ENCODE results near the gene WNT3A. TPM values are rescaled to one million over a fixed set of nuclear protein-coding genes. Genes with fewer than 3 reads are reported as not detected.
A peak's percentile ranks its signal among the peaks of the same experiment; 100 is the strongest.

Gene WNT3A
- total RNA-seq, 1 donor from 2014 or later, result not detected

- Mint-ChIP-seq H3K4me1 (ENCODE audit: low read depth) (no peaks in the 10 kb centered on the region), H3K27me3 (ENCODE audit: low read depth) (peaks cover 48% of the 10 kb centered on the region), H3K36me3 (ENCODE audit: low read depth) (peaks cover 2% of the 10 kb centered on the region), H3K27ac (ENCODE audit: unreplicated experiment) (no peak overlapping the region), H3K9me3 (ENCODE audit: low read depth) (peaks cover 5% of the 10 kb centered on the region), H3K4me3 (ENCODE audit: unreplicated experiment) (no peak overlapping the region)
- no peak for TF ChIP-seq CTCF (IDR thresholded peaks at IDR 0.05)
- DNase-seq (ENCODE audit: low spot score), result peak; percentile 84
Measured at GRCh38 chr1:228050571-228051231, 43.9 kb downstream of the WNT3A start.

GRCh38 chr1:228058172-228058948 is 51.6 kb downstream of the WNT3A start:
- Mint-ChIP-seq H3K27ac (ENCODE audit: unreplicated experiment) (no peak overlapping the region), H3K4me1 (ENCODE audit: low read depth) (peaks cover 9% of the 10 kb centered on the region), H3K36me3 (ENCODE audit: low read depth) (peaks cover 2% of the 10 kb centered on the region), H3K4me3 (ENCODE audit: unreplicated experiment) (no peak overlapping the region), H3K27me3 (ENCODE audit: low read depth) (peaks cover 47% of the 10 kb centered on the region), H3K9me3 (ENCODE audit: low read depth) (peaks cover 8% of the 10 kb centered on the region)
- no peak for TF ChIP-seq CTCF (IDR thresholded peaks at IDR 0.05)
- DNase-seq (ENCODE audit: low spot score), result peak; percentile 78

- Mint-ChIP-seq H3K9me3 (ENCODE audit: low read depth) (peaks cover 8% of the 10 kb centered on the region), H3K27me3 (ENCODE audit: low read depth) (peaks cover 44% of the 10 kb centered on the region), H3K27ac (ENCODE audit: unreplicated experiment) (no peak overlapping the region), H3K4me3 (ENCODE audit: unreplicated experiment) (no peak overlapping the region), H3K36me3 (ENCODE audit: low read depth) (no peaks in the 10 kb centered on the region), H3K4me1 (ENCODE audit: low read depth) (peaks cover 9% of the 10 kb centered on the region)
- peak; percentile 79 for DNase-seq (ENCODE audit: low spot score)
- TF ChIP-seq CTCF (IDR thresholded peaks at IDR 0.05), result no peak
Measured at GRCh38 chr1:228058949-228059633, 52.3 kb downstream of the WNT3A start.

GRCh38 chr1:228059634-228060457 is 53.0 kb downstream of the WNT3A start:
- DNase-seq (ENCODE audit: low spot score), result peak; percentile 88
- Mint-ChIP-seq H3K9me3 (ENCODE audit: low read depth) (peaks cover 6% of the 10 kb centered on the region), H3K4me3 (ENCODE audit: unreplicated experiment) (no peak overlapping the region), H3K27me3 (ENCODE audit: low read depth) (peaks cover 43% of the 10 kb centered on the region), H3K27ac (ENCODE audit: unreplicated experiment) (no peak overlapping the region), H3K36me3 (ENCODE audit: low read depth) (no peaks in the 10 kb centered on the region), H3K4me1 (ENCODE audit: low read depth) (peaks cover 9% of the 10 kb centered on the region)
- TF ChIP-seq CTCF (IDR thresholded peaks at IDR 0.05), result no peak
